Stimulated activated CD4-positive, alpha-beta T cell treated with anti-CD3 and anti-CD28 coated beads, Interleukin-1b, Interleukin-23, amount 100 ng/mL, for 24 hours (primary cell): ENCODE results near the gene WWC2.
A peak's percentile ranks its signal among the peaks of the same experiment; 100 is the strongest.
"Not testable (repeated sequence)": the region's sequence is repeated elsewhere in the genome, so short reads cannot be mapped to it uniquely, and the experiment has no call there.

ENCODE experiments used
- DNase-seq, 4 experiments: peaks; one replicate each; pipeline ENCODE4 v3.0.0-alpha.2; 2020; ENCODE audit warnings: low read depth in 4 of 4, low spot score in 1 of 4

WWC2 gene

GRCh38 chr4:183171484-183172267 lies 72.6 kb downstream of the WWC2 start:
- no peak for DNase-seq

GRCh38 chr4:183172881-183173280 lies 73.8 kb downstream of the WWC2 start:
- DNase-seq, result no peak

- no peak for DNase-seq
These were observed 74.8 kb downstream of the WWC2 start for GRCh38 chr4:183173580-183174526.

GRCh38 chr4:183175631-183176232 lies 76.7 kb downstream of the WWC2 start:
- no peak for DNase-seq

- no peak for DNase-seq
These were observed 77.9 kb downstream of the WWC2 start for GRCh38 chr4:183177001-183177400.

- DNase-seq, result no peak
These were observed 79.1 kb downstream of the WWC2 start for GRCh38 chr4:183178201-183178600.

GRCh38 chr4:183180096-183180495 lies 81.0 kb downstream of the WWC2 start:
- no peak for DNase-seq

- DNase-seq, result no peak
These were observed 81.6 kb downstream of the WWC2 start for GRCh38 chr4:183180621-183181020.

- no peak for DNase-seq
These were observed 82.0 kb downstream of the WWC2 start for GRCh38 chr4:183181081-183181480.

GRCh38 chr4:183182873-183183725 lies 84.0 kb downstream of the WWC2 start:
- DNase-seq, result peak in 2 of 4 experiments; percentile 3 to 9

- DNase-seq, result no peak
These were observed 85.0 kb downstream of the WWC2 start for GRCh38 chr4:183183906-183184535.

- DNase-seq, result no peak
These were observed 86.0 kb downstream of the WWC2 start for GRCh38 chr4:183185018-183185417.

- no peak for DNase-seq
These were observed 86.5 kb downstream of the WWC2 start for GRCh38 chr4:183185559-183185958.

- DNase-seq, result no peak
These were observed 87.8 kb downstream of the WWC2 start for GRCh38 chr4:183186813-183187212.

GRCh38 chr4:183190900-183191527 lies 92.0 kb downstream of the WWC2 start:
- DNase-seq, result no peak

- DNase-seq, result no peak
These were observed 92.6 kb downstream of the WWC2 start for GRCh38 chr4:183191630-183192029.

- no peak for DNase-seq
These were observed 93.5 kb downstream of the WWC2 start for GRCh38 chr4:183192571-183192970.

- DNase-seq, result not testable (repeated sequence)
These were observed 94.8 kb downstream of the WWC2 start for GRCh38 chr4:183193730-183194338.

- no peak for DNase-seq
These were observed 96.5 kb downstream of the WWC2 start for GRCh38 chr4:183195534-183195933.
